Activated CD8-positive, alpha-beta T cell treated with anti-CD3 and anti-CD28 coated beads for 36 hours (primary cell): ENCODE results near the gene TRIM32. TPM values are rescaled to one million over a fixed set of nuclear protein-coding genes. Genes with fewer than 3 reads are reported as not detected.

Experiments
- ATAC-seq: fragments of 200-7000 bp; cut with Tn5 transposase; one replicate; pipeline ENCODE4 v1.10.0; 2021; ENCODE audit warnings: mild to moderate bottlenecking, moderate library complexity
- CTCF ChIA-PET: fragments of 350-600 bp; sonication (Branson Sonifier 250); formaldehyde crosslinking; loops from one replicate; lab custom pipeline; 2021; ENCODE audit warnings: antibody characterized with exemption; lab: Charles Lee
- POLR2A ChIA-PET: fragments of 350-600 bp; sonication (Branson Sonifier 250); formaldehyde crosslinking; loops from one replicate; lab custom pipeline; 2021; ENCODE audit warnings: antibody characterized with exemption; lab: Charles Lee
- DNase-seq: peaks from one replicate; pipeline ENCODE4 v3.0.0-alpha.2; 2020
- H3K27ac Mint-ChIP-seq: one replicate; pipeline ENCODE4 v1.8.0; 2021; ENCODE audit warnings: mild to moderate bottlenecking, mixed read lengths
- H3K27me3 Mint-ChIP-seq: one replicate; pipeline ENCODE4 v1.8.0; 2021; ENCODE audit warnings: mixed read lengths
- H3K36me3 Mint-ChIP-seq: one replicate; pipeline ENCODE4 v1.8.0; 2021; ENCODE audit warnings: low read depth, mixed read lengths
- H3K4me1 Mint-ChIP-seq: one replicate; pipeline ENCODE4 v1.8.0; 2021; ENCODE audit warnings: low read depth, mixed read lengths
- H3K4me3 Mint-ChIP-seq: one replicate; pipeline ENCODE4 v1.8.0; 2021; ENCODE audit warnings: mild to moderate bottlenecking, moderate library complexity, mixed read lengths
- H3K9me3 Mint-ChIP-seq: one replicate; pipeline ENCODE4 v1.8.0; 2021; ENCODE audit warnings: mixed read lengths
- intact Hi-C: fragments of 100-400 bp; cut with micrococcal nuclease; formaldehyde crosslinking; loops from one replicate; pipeline ENCODE4 v1.10.0; 2022
- total RNA-seq, 2 experiments: library from RNA; stranded (reverse); gene quantifications; one replicate each; pipeline ENCODE4 v1.2.3, GENCODE V29; 2021
- TF ChIP-seq, protein P1 (sequence below): fragments of 200-600 bp; IDR thresholded peaks from one replicate; pipeline ENCODE4 v1.8.0; 2022; ENCODE audit warnings: antibody characterized with exemption, mild to moderate bottlenecking

The TRIM32 gene
- total RNA-seq, 2 experiments from 2014 or later = 14.6 to 15.0 TPM

DNA sequence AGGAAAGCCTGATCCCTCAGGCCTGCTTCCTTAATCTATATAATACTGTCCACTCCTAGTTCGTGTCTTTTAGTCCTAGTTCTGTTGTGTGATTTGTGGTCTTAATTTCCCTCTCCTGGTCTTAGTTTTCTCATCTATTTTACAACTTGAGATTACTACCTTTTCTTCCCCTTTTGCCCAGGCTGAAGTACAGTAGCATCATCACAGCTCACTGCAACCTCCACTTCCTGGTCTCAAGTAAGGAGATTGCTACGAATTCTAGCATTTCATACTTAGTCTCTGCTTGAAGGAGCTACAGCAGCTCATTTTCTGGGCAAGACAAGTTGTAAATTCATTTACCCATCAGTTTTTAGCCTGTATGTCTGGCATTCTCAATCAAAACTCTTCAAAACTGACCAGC is 5.5 kb downstream of the TRIM32 start:
- H3K4me3 Mint-ChIP-seq = no peak overlapping the region
- H3K27me3 Mint-ChIP-seq = no peaks in the 10 kb centered on the region
- TF ChIP-seq, protein P1, sequence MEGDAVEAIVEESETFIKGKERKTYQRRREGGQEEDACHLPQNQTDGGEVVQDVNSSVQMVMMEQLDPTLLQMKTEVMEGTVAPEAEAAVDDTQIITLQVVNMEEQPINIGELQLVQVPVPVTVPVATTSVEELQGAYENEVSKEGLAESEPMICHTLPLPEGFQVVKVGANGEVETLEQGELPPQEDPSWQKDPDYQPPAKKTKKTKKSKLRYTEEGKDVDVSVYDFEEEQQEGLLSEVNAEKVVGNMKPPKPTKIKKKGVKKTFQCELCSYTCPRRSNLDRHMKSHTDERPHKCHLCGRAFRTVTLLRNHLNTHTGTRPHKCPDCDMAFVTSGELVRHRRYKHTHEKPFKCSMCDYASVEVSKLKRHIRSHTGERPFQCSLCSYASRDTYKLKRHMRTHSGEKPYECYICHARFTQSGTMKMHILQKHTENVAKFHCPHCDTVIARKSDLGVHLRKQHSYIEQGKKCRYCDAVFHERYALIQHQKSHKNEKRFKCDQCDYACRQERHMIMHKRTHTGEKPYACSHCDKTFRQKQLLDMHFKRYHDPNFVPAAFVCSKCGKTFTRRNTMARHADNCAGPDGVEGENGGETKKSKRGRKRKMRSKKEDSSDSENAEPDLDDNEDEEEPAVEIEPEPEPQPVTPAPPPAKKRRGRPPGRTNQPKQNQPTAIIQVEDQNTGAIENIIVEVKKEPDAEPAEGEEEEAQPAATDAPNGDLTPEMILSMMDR = no peak
- H3K36me3 Mint-ChIP-seq = peaks cover 23% of the 10 kb centered on the region
- no peak overlapping the region for H3K27ac Mint-ChIP-seq
- CTCF ChIA-PET = no interaction called here
- no peak for ATAC-seq
- intact Hi-C loops = no loop called here
- POLR2A ChIA-PET = no interaction called here
- H3K9me3 Mint-ChIP-seq = no peaks in the 10 kb centered on the region
- DNase-seq = no peak
- H3K4me1 Mint-ChIP-seq = peaks cover 74% of the 10 kb centered on the region

DNA sequence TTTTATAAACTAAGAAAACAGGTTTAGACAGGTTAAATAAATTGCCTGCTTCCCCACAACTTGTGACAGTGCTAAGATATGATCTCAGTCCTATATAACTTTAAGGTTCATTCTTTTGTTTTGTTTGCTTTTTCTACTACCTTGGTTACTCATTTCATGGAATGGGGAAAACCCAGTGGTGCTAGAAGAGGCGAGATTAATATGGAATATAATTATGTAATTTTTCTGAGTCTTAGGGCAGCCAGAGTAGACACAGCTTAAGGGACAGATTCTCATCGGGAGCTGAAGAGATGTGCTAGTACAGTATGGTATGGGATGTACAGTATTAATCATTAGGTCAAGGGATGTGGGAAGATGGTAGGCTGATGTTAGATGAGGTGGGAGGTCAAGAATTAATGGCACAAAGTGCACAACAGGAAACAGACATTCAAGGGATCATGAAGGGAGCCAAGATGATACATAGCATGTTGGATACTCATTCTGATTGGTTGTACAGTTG is 6.2 kb downstream of the TRIM32 start:
- no peak overlapping the region for H3K27ac Mint-ChIP-seq
- POLR2A ChIA-PET = no interaction called here
- no peaks in the 10 kb centered on the region for H3K27me3 Mint-ChIP-seq
- no peak overlapping the region for H3K4me3 Mint-ChIP-seq
- intact Hi-C loops = no loop called here
- CTCF ChIA-PET = interaction anchor here (1.4 kb wide), 1 partner anchor 30 kb away, joined by 6 read pairs; no protein-coding TSS in a partner anchor
- TF ChIP-seq, protein P1 = no peak
- ATAC-seq (no peak), DNase-seq (no peak)
- H3K36me3 Mint-ChIP-seq = peaks cover 29% of the 10 kb centered on the region
- peaks cover 68% of the 10 kb centered on the region for H3K4me1 Mint-ChIP-seq
- H3K9me3 Mint-ChIP-seq = peaks cover 3% of the 10 kb centered on the region

DNA sequence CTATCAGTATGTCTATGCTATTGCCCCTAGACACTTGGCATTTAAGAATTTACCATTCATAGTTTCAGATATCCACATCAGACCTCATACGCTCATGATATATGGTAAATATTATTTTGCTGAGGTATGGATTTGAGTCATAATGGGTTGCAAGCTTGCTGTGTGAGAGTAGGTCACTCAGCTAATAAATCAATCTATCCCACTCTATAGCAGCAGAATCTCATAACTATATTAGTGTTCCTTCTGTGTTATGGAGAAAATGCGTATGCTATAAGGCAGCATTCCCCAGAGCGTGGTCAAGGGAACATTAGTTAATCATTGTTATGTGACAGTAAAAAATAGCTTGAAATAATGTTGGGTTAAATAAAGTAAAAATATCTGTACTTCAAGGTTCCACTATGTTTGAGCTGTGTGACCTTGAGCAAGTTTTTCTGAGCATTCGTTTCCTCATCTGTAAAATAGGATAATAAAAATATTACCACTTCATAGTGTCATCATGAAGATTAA is 7.7 kb downstream of the TRIM32 start:
- POLR2A ChIA-PET = no interaction called here
- CTCF ChIA-PET = interaction anchor here (0.8 kb wide), 1 partner anchor 166 kb away, joined by 3 read pairs; no protein-coding TSS in a partner anchor
- Mint-ChIP-seq H3K27ac (no peak overlapping the region), H3K4me1 (peaks cover 52% of the 10 kb centered on the region), H3K27me3 (no peaks in the 10 kb centered on the region), H3K9me3 (peaks cover 5% of the 10 kb centered on the region), H3K36me3 (peaks cover 45% of the 10 kb centered on the region), H3K4me3 (no peak overlapping the region)
- DNase-seq (no peak), ATAC-seq (no peak)
- intact Hi-C loops = no loop called here
- TF ChIP-seq, protein P1 = no peak

DNA sequence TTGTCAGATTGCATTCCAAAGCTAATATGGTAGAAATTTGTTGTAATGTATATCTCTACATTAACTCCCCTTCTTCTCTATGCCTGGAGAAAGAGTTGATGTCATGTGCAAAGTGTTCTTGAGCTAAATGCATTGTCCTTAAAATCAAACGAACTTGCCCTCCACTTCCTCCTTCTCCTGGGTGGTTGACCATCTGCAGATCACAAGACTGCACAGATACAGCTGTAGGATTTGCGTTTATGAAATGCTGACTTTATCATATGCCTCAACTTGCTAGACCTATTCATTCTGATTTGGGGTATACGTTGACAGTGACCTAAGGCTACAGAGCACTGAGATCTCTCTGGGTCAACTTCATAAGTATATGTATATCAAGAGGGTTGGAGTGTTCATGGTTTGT is 8.3 kb downstream of the TRIM32 start:
- peaks cover 51% of the 10 kb centered on the region for H3K36me3 Mint-ChIP-seq
- ChIA-PET CTCF (interaction anchor here (0.8 kb wide), 1 partner anchor 165 kb away, joined by 3 read pairs; no protein-coding TSS in a partner anchor), POLR2A (no interaction called here)
- no peak for ATAC-seq
- H3K27ac Mint-ChIP-seq = no peak overlapping the region
- H3K9me3 Mint-ChIP-seq = peaks cover 10% of the 10 kb centered on the region
- TF ChIP-seq, protein P1 = no peak
- H3K4me1 Mint-ChIP-seq = peaks cover 56% of the 10 kb centered on the region
- intact Hi-C loops = no loop called here
- DNase-seq = no peak
- H3K27me3 Mint-ChIP-seq = no peaks in the 10 kb centered on the region
- H3K4me3 Mint-ChIP-seq = no peak overlapping the region

DNA sequence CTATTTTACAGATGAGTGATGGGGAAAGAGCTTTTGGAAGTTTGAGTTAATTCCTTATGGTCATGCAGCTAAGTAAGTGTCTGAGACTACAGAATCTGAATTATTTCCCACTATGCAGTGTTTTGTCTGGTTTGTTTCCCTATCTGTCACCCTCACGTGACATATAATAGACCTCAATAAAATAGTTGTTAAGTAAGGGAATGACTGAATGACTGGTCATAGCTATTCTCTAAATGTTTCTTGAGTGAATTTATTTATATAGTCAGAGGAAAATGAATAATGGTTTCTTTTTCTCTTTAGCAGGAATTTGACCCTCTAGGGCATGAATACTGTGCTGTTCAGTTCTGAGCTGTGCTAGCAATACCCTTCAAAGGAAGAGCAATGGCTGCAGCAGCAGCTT is 10.3 kb downstream of the TRIM32 start:
- ChIA-PET POLR2A (no interaction called here), CTCF (no interaction called here)
- intact Hi-C loops = no loop called here
- ATAC-seq (no peak), DNase-seq (no peak)
- Mint-ChIP-seq H3K27me3 (no peaks in the 10 kb centered on the region), H3K4me1 (peaks cover 58% of the 10 kb centered on the region), H3K9me3 (peaks cover 13% of the 10 kb centered on the region), H3K4me3 (no peak overlapping the region), H3K27ac (no peak overlapping the region), H3K36me3 (peaks cover 70% of the 10 kb centered on the region)
- TF ChIP-seq, protein P1 = no peak
